HCT116 (cell line): Measurements from ENCODE around the gene GPBAR1. TPM values are rescaled to one million over a fixed set of nuclear protein-coding genes. Genes with fewer than 3 reads are reported as not detected.

Source experiments
- ATAC-seq: fragments of 200-7000 bp; cut with Tn5 transposase; 2 replicates; pipeline ENCODE4 v1.9.1; 2020; ENCODE audit warnings: mild to moderate bottlenecking, moderate library complexity
- BruUV-seq: library from RNA; stranded (reverse); fragments of 400-500 nt; replicated peaks from 2 replicates; lab custom pipeline; 2021; lab: Mats Ljungman, UMichigan
- CTCF ChIA-PET: fragments of 300-600 bp; sonication (Branson Sonifier 250); formaldehyde crosslinking; loops from one replicate; lab custom pipeline; 2021; ENCODE audit warnings: antibody characterized with exemption; lab: Charles Lee
- POLR2A ChIA-PET: fragments of 300-600, 350-600 bp; sonication (Branson Sonifier 250); formaldehyde crosslinking; loops from one replicate; lab custom pipeline; 2021; ENCODE audit warnings: antibody characterized with exemption; lab: Charles Lee
- RAD21 ChIA-PET, 2 experiments: fragments of 300-600 bp; sonication (Branson Sonifier 250); formaldehyde crosslinking; loops; one replicate each; lab custom pipeline; 2023; ENCODE audit warnings: low total read pairs in 2 of 2; ENCODE audit not compliant: uncharacterized antibody in 2 of 2, unreplicated experiment in 2 of 2, low non-redundant PET in 1 of 2; lab: Charles Lee
- DNase-seq: peaks from one replicate; pipeline ENCODE4 v3.0.0-alpha.2; 2010; ENCODE audit warnings: low read depth, low spot score
- H2AFZ ChIP-seq: fragments of 200-600 bp; shearing (Covaris generic), sonication (generic); 2 replicates; pipeline ENCODE4 v1.6.1; 2017; ENCODE audit warnings: low read depth, mixed run types, mixed read lengths, antibody characterized with exemption, low read length; ENCODE audit not compliant: poor library complexity, severe bottlenecking
- H3K27ac ChIP-seq: 2 replicates; pipeline ENCODE4 v1.5.1; 2012; ENCODE audit warnings: low read depth, low read length
- H3K27me3 ChIP-seq: fragments of 200-600 bp; sonication (generic); 2 replicates; pipeline ENCODE4 v1.6.1; 2016; ENCODE audit warnings: mixed run types, low read length, mixed read lengths; ENCODE audit not compliant: insufficient read depth
- H3K36me3 ChIP-seq, 2 experiments: fragments of 200-500 bp in 1 of 2; fragments of 200-600 bp in 1 of 2; sonication (Bioruptor generic) in 1 of 2; sonication (generic) in 1 of 2; 2 replicates each; pipeline versions ENCODE4 v1.5.1 to v1.6.1; 2014 to 2016; ENCODE audit warnings: low read length in 2 of 2, inconsistent platforms in 1 of 2, mixed read lengths in 1 of 2, mixed run types in 1 of 2; ENCODE audit not compliant: insufficient read depth in 2 of 2, control insufficient read depth in 1 of 2
- H3K4me1 ChIP-seq, 2 experiments: fragments of 200-600 bp in 1 of 2; sonication (generic) in 1 of 2; 2 replicates each; pipeline versions ENCODE4 v1.5.1 to v1.6.1; 2012 to 2017; ENCODE audit warnings: low read length in 2 of 2, inconsistent platforms in 1 of 2, mild to moderate bottlenecking in 1 of 2, mixed read lengths in 1 of 2, mixed run types in 1 of 2, moderate library complexity in 1 of 2; ENCODE audit not compliant: insufficient read depth in 2 of 2, control insufficient read depth in 1 of 2
- H3K4me2 ChIP-seq: fragments of 200-600 bp; sonication (generic); 2 replicates; pipeline ENCODE4 v1.6.1; 2017; ENCODE audit warnings: mixed run types, low read length, mixed read lengths
- H3K4me3 ChIP-seq, 2 experiments: fragments of 200-600 bp in 1 of 2; sonication (generic) in 1 of 2; replicated peaks in 1 of 2; 2 replicates each; pipeline ENCODE4 v1.5.1; 2011 to 2016; ENCODE audit warnings: low read length in 2 of 2, control low read depth in 1 of 2, low read depth in 1 of 2, mild to moderate bottlenecking in 1 of 2, mixed read lengths in 1 of 2, mixed run types in 1 of 2
- H3K79me2 ChIP-seq: fragments of 200-600 bp; sonication (generic); 2 replicates; pipeline ENCODE4 v1.6.1; 2017; ENCODE audit warnings: mild to moderate bottlenecking, mixed run types, low read length, moderate library complexity, mixed read lengths; ENCODE audit not compliant: insufficient read depth
- H3K9ac ChIP-seq: fragments of 200-600 bp; sonication (generic); 2 replicates; pipeline ENCODE4 v1.6.1; 2016; ENCODE audit warnings: low read length, mixed read lengths
- H3K9me2 ChIP-seq: fragments of 200-600 bp; sonication (generic), shearing (Covaris generic); 2 replicates; pipeline ENCODE4 v1.6.1; 2017; ENCODE audit warnings: mixed run types, mild to moderate bottlenecking, moderate library complexity; ENCODE audit not compliant: insufficient read depth
- H3K9me3 ChIP-seq, 2 experiments: fragments of 200-500 bp in 1 of 2; fragments of 200-600 bp in 1 of 2; sonication (Bioruptor generic) in 1 of 2; sonication (generic) in 1 of 2; 2 replicates each; pipeline ENCODE4 v1.6.1; 2014 to 2017; ENCODE audit warnings: low read length in 2 of 2, mixed read lengths in 2 of 2, inconsistent platforms in 1 of 2, low read depth in 1 of 2, mild to moderate bottlenecking in 1 of 2, mixed run types in 1 of 2, moderate library complexity in 1 of 2; ENCODE audit not compliant: control insufficient read depth in 1 of 2, insufficient read depth in 1 of 2
- H4K20me1 ChIP-seq: fragments of 200-600 bp; sonication (generic), shearing (Covaris generic); 2 replicates; pipeline ENCODE4 v1.6.1; 2017; ENCODE audit warnings: mixed run types, mild to moderate bottlenecking, moderate library complexity; ENCODE audit not compliant: insufficient read depth
- ATF3 ChIP-seq: IDR thresholded peaks from 2 replicates; pipeline ENCODE4 v1.6.1; 2012
- CEBPB ChIP-seq: IDR thresholded peaks from 2 replicates; pipeline ENCODE4 v1.6.1; 2012; ENCODE audit warnings: low read depth
- CTCF ChIP-seq, 3 experiments: fragments of 200-600 bp in 1 of 3; sonication (generic) in 1 of 3; IDR thresholded peaks in 2 of 3; conservative IDR thresholded peaks in 1 of 3; 2 replicates each; pipeline ENCODE4 v1.5.1; 2012 to 2017; ENCODE audit warnings: low read depth in 2 of 3, low read length in 2 of 3, antibody characterized with exemption in 1 of 3, borderline replicate concordance in 1 of 3, control low read depth in 1 of 3, mild to moderate bottlenecking in 1 of 3, mixed read lengths in 1 of 3, mixed run types in 1 of 3, moderate library complexity in 1 of 3; ENCODE audit not compliant: insufficient read depth in 1 of 3
- EGR1 ChIP-seq: IDR thresholded peaks from 2 replicates; pipeline ENCODE4 v1.6.1; 2012; ENCODE audit warnings: low read depth
- ELF1 ChIP-seq: IDR thresholded peaks from 2 replicates; pipeline ENCODE4 v1.6.1; 2012; ENCODE audit warnings: low read depth, borderline replicate concordance
- EZH2 ChIP-seq: fragments of 200-600 bp; sonication (generic); IDR thresholded peaks from 2 replicates; pipeline ENCODE4 v1.6.1; 2017; ENCODE audit warnings: antibody characterized with exemption, mixed run types
- FOSL1 ChIP-seq: IDR thresholded peaks from 2 replicates; pipeline ENCODE4 v1.6.1; 2012; ENCODE audit warnings: low read depth
- JUND ChIP-seq: IDR thresholded peaks from 2 replicates; pipeline ENCODE4 v1.6.1; 2012
- MAX ChIP-seq: IDR thresholded peaks from 2 replicates; pipeline ENCODE4 v1.6.1; 2012
- POLR2AphosphoS5 ChIP-seq: IDR thresholded peaks from 2 replicates; pipeline ENCODE4 v1.6.1; 2011; ENCODE audit warnings: mild to moderate bottlenecking, low read depth, low read length, moderate library complexity
- RAD21 ChIP-seq: IDR thresholded peaks from 2 replicates; pipeline ENCODE4 v1.6.1; 2012; ENCODE audit warnings: low read depth, mild to moderate bottlenecking
- REST ChIP-seq: IDR thresholded peaks from 2 replicates; pipeline ENCODE4 v1.6.1; 2012; ENCODE audit warnings: low read depth
- SIN3A ChIP-seq: IDR thresholded peaks from 2 replicates; pipeline ENCODE4 v1.6.1; 2012; ENCODE audit warnings: low read depth
- SP1 ChIP-seq: IDR thresholded peaks from 2 replicates; pipeline ENCODE4 v1.6.1; 2012; ENCODE audit warnings: low read depth
- SRF ChIP-seq: IDR thresholded peaks from 2 replicates; pipeline ENCODE4 v1.6.1; 2012; ENCODE audit warnings: low read depth
- ZBTB33 ChIP-seq: IDR thresholded peaks from 2 replicates; pipeline ENCODE4 v1.6.1; 2011; ENCODE audit warnings: mild to moderate bottlenecking, low read length, moderate library complexity; ENCODE audit not compliant: insufficient replicate concordance; ENCODE audit errors: extremely low read depth
- ZNF274 ChIP-seq: fragments of 200-500 bp; sonication (Bioruptor generic); IDR thresholded peaks from 2 replicates; pipeline ENCODE4 v1.6.1; 2014; ENCODE audit warnings: mild to moderate bottlenecking, low read depth, low read length, inconsistent platforms
- intact Hi-C: fragments of 100-400 bp; cut with micrococcal nuclease; formaldehyde crosslinking; loops from 2 replicates; pipeline ENCODE4 v1.10.0; 2022
- total RNA-seq: library from RNA; stranded (reverse); gene quantifications from one replicate; pipeline ENCODE4 v1.2.1, GENCODE V29; 2021; ENCODE audit not compliant: unreplicated experiment

Gene GPBAR1
- total RNA-seq, 1 experiment from 2014 or later = 0.27 TPM

GRCh38 chr2:218238887-218239286 lies 21.9 kb upstream of the GPBAR1 start:
- Histone ChIP-seq H3K4me3 (no peak overlapping the region), H3K36me3 (peaks cover 49 to 57% of the 10 kb centered on the region in 2 experiments)

More at GRCh38 chr2:218238887-218239286, 21.9 kb upstream of the GPBAR1 start:
- POLR2A ChIA-PET = no interaction called here
- H3K9ac ChIP-seq = no peak overlapping the region
- H3K79me2 ChIP-seq = no peaks in the 10 kb centered on the region
- BruUV-seq = no TSS peak
- no peaks in the 10 kb centered on the region for H3K9me3 ChIP-seq
- no peaks in the 10 kb centered on the region for H3K27me3 ChIP-seq
- no peak overlapping the region for H3K27ac ChIP-seq
- no peaks in the 10 kb centered on the region for H3K4me1 ChIP-seq
- H3K4me2 ChIP-seq = no peak overlapping the region
- no peak for DNase-seq
- no peak for TF ChIP-seq ZBTB33
- TF ChIP-seq ELF1 = no peak
- TF ChIP-seq JUND = no peak
- no peak for TF ChIP-seq POLR2AphosphoS5
- no peak for TF ChIP-seq SIN3A
- no peak for TF ChIP-seq EZH2
- TF ChIP-seq CTCF (IDR thresholded peaks at IDR 0.05 in 2 of 3, conservative IDR thresholded peaks at IDR 0.05 in 1 of 3; ENCODE audit: borderline replicate concordance in 1 of 3, insufficient read depth in 1 of 3, low read depth in 2 of 3, low read length in 2 of 3) = no peak
- TF ChIP-seq SP1 = no peak
- no peak for TF ChIP-seq ZNF274
- no peak for TF ChIP-seq SRF
- TF ChIP-seq RAD21 = no peak
- no peak for TF ChIP-seq FOSL1
- TF ChIP-seq CEBPB = no peak
- no peak for TF ChIP-seq REST
- no peak for TF ChIP-seq MAX
- no peak for TF ChIP-seq EGR1
- no peak for TF ChIP-seq ATF3
- intact Hi-C loops = no loop called here
- no peak for ATAC-seq
- RAD21 ChIA-PET = no interaction called here
- CTCF ChIA-PET = no interaction called here
- no peaks in the 10 kb centered on the region for H3K9me2 ChIP-seq
- no peaks in the 10 kb centered on the region for H4K20me1 ChIP-seq
- no peak overlapping the region for H2AFZ ChIP-seq
